Testis (tissue), 2 donors: ENCODE measurements around the gene RNU6-9.
"Not testable (repeated sequence)": the region's sequence is repeated elsewhere in the genome, so short reads cannot be mapped to it uniquely, and the experiment has no call there.

Source experiments
- POLR2A ChIP-seq: fragments of 450-650 bp; IDR thresholded peaks from one replicate; pipeline ENCODE4 v1.6.1; 2017; ENCODE audit warnings: antibody characterized with exemption, mild to moderate bottlenecking, moderate library complexity
- TF ChIP-seq, protein P1 (sequence below), 3 experiments: fragments of 450-650 bp in 2 of 3; fragments of 200-600 bp in 1 of 3; sonication (generic) in 1 of 3; IDR thresholded peaks; one replicate each; pipeline ENCODE4 v1.5.1; 2016 to 2019; ENCODE audit warnings: antibody characterized with exemption in 3 of 3, mild to moderate bottlenecking in 2 of 3, moderate library complexity in 1 of 3

GRCh38 chr19:877992-878660, 15.2 kb upstream of the RNU6-9 start:
- TF ChIP-seq, protein P1, sequence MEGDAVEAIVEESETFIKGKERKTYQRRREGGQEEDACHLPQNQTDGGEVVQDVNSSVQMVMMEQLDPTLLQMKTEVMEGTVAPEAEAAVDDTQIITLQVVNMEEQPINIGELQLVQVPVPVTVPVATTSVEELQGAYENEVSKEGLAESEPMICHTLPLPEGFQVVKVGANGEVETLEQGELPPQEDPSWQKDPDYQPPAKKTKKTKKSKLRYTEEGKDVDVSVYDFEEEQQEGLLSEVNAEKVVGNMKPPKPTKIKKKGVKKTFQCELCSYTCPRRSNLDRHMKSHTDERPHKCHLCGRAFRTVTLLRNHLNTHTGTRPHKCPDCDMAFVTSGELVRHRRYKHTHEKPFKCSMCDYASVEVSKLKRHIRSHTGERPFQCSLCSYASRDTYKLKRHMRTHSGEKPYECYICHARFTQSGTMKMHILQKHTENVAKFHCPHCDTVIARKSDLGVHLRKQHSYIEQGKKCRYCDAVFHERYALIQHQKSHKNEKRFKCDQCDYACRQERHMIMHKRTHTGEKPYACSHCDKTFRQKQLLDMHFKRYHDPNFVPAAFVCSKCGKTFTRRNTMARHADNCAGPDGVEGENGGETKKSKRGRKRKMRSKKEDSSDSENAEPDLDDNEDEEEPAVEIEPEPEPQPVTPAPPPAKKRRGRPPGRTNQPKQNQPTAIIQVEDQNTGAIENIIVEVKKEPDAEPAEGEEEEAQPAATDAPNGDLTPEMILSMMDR (IDR thresholded peaks at IDR 0.05): not testable (repeated sequence)
- not testable (repeated sequence) for TF ChIP-seq POLR2A
